ENCODE data around the gene C5AR2. TPM values are rescaled to one million over a fixed set of nuclear protein-coding genes. Genes with fewer than 3 reads are reported as not detected.
"Not testable (repeated sequence)": the region's sequence is repeated elsewhere in the genome, so short reads cannot be mapped to it uniquely, and the experiment has no call there.

The C5AR2 gene
- total and polyA plus RNA-seq, 4 donors = 0.61 to 2.8 (median 1.8) TPM

DNA sequence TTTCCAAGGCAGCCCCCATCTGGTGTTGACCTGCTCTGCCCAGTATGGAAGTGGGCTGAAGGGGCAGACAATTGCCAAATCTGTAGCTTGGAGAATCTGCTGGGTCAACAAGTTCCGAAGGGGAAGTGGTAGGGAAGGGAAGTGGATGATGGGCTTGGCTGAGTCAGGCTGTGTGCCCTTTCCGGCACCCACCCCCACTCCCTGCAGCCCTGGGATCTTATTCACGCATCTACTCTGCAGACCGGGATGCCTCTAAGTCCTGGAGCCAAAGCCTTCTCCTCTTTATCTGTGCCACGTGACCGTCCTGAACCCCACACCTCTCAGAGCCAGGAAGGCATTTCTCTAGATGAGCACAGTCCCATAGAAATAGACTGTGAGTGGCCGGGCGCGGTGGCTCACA, 7.5 kb upstream of the C5AR2 start:
- Histone ChIP-seq H3K27ac (ENCODE audit: low read depth in 1 of 2, low read length in 2 of 2) (peak overlapping the region; percentile 23 to 49), H3K4me3 (ENCODE audit: low read depth in 1 of 3, low read length in 3 of 3) (no peak overlapping the region), H3K36me3 (ENCODE audit: control insufficient read depth in 4 of 4, insufficient read depth in 3 of 4, low read depth in 1 of 4, low read length in 3 of 4) (no peaks in the 10 kb centered on the region), H3K4me1 (ENCODE audit: control insufficient read depth in 4 of 4, insufficient read depth in 4 of 4, low read length in 3 of 4) (no peaks in the 10 kb centered on the region), H3K9me3 (ENCODE audit: control insufficient read depth in 4 of 4, low read length in 3 of 4) (no peaks in the 10 kb centered on the region), H3K9ac (ENCODE audit: low read depth in 1 of 2, low read length in 2 of 2) (no peak overlapping the region), H3K27me3 (ENCODE audit: control insufficient read depth in 4 of 4, insufficient read depth in 4 of 4, low read length in 3 of 4) (no peaks in the 10 kb centered on the region)
- TF ChIP-seq RAD21 (IDR thresholded peaks at IDR 0.05) = peak in 1 of 2 donors; percentile 9
- TF ChIP-seq GABPA (IDR thresholded peaks at IDR 0.05 in 1 of 2, conservative IDR thresholded peaks at IDR 0.05 in 1 of 2) = no peak
- 64% methylated on average over 9 of the region's 9 CpGs for WGBS
- no peak for DNase-seq (ENCODE audit: low spot score)

DNA sequence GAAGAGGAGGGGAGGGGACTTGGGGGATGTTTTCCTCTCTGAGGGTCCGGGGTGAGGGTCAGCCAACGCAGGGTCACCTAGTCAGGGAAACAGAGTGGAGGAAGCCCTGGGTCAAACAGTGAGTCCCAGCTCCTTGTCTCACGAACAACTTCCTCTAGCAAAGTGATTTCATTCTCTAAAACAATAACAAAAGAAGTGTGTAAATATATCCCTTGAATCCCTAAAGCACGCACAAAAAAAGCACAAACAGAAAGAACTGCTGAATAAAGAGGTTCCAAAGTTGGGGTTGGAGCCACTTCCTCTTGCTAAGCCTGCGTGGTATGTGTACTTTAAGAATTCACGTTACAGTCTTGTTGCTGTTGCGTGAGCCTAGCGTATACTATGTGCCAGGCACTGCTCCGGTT, 1.5 kb upstream of the C5AR2 start:
- Histone ChIP-seq H3K4me3 (ENCODE audit: low read depth in 1 of 3, low read length in 3 of 3) (no peak overlapping the region), H3K27me3 (ENCODE audit: control insufficient read depth in 4 of 4, insufficient read depth in 4 of 4, low read length in 3 of 4) (no peaks in the 10 kb centered on the region), H3K27ac (ENCODE audit: low read depth in 1 of 2, low read length in 2 of 2) (peak overlapping the region; percentile 9 to 46), H3K4me1 (ENCODE audit: control insufficient read depth in 4 of 4, insufficient read depth in 4 of 4, low read length in 3 of 4) (no peaks in the 10 kb centered on the region), H3K36me3 (ENCODE audit: control insufficient read depth in 4 of 4, insufficient read depth in 3 of 4, low read depth in 1 of 4, low read length in 3 of 4) (no peaks in the 10 kb centered on the region), H3K9me3 (ENCODE audit: control insufficient read depth in 4 of 4, low read length in 3 of 4) (no peaks in the 10 kb centered on the region), H3K9ac (ENCODE audit: low read depth in 1 of 2, low read length in 2 of 2) (no peak overlapping the region)
- TF ChIP-seq RXRA (IDR thresholded peaks at IDR 0.05) (peak in 1 of 2 donors; percentile 4), NR2F2 (IDR thresholded peaks at IDR 0.05) (peak; percentile 89)
- TF ChIP-seq, protein P1, sequence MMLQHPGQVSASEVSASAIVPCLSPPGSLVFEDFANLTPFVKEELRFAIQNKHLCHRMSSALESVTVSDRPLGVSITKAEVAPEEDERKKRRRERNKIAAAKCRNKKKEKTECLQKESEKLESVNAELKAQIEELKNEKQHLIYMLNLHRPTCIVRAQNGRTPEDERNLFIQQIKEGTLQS (IDR thresholded peaks at IDR 0.05) = no peak
- 52% methylated on average over 9 of the region's 9 CpGs for WGBS
- no peak for DNase-seq (ENCODE audit: low spot score)

DNA sequence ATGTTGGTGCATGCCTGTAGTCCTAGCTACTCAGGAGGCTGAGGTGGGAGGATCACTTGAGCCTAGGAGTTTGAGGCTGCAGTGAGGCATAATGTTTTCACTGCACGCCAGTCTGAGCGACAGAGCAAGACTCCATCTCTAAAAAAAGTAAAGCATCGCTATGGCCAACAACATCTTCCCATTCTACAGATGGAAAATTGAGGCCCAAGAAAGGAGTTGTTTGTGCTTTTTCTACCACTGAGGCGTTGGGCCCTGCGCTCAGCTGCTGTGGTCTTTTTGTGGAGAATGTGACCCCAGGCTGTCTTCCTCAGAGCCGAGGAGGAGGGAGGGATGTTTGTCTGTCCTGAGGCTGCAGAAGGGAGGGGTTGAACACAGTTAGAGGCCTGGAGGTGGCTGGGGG, 485 bp upstream of the C5AR2 start:
- WGBS = 91% methylated on average over 6 of the region's 6 CpGs
- Histone ChIP-seq H3K4me1 (ENCODE audit: control insufficient read depth in 4 of 4, insufficient read depth in 4 of 4, low read length in 3 of 4) (no peaks in the 10 kb centered on the region), H3K27ac (ENCODE audit: low read depth in 1 of 2, low read length in 2 of 2) (peak overlapping the region in 1 of 2 donors; percentile 7), H3K4me3 (ENCODE audit: low read depth in 1 of 3, low read length in 3 of 3) (no peak overlapping the region), H3K27me3 (ENCODE audit: control insufficient read depth in 4 of 4, insufficient read depth in 4 of 4, low read length in 3 of 4) (no peaks in the 10 kb centered on the region), H3K9ac (ENCODE audit: low read depth in 1 of 2, low read length in 2 of 2) (no peak overlapping the region), H3K9me3 (ENCODE audit: control insufficient read depth in 4 of 4, low read length in 3 of 4) (no peaks in the 10 kb centered on the region), H3K36me3 (ENCODE audit: control insufficient read depth in 4 of 4, insufficient read depth in 3 of 4, low read depth in 1 of 4, low read length in 3 of 4) (no peaks in the 10 kb centered on the region)
- no peak for TF ChIP-seq SP1 (IDR thresholded peaks at IDR 0.05)
- no peak for TF ChIP-seq RAD21 (IDR thresholded peaks at IDR 0.05)
- DNase-seq (ENCODE audit: low spot score) = no peak

DNA sequence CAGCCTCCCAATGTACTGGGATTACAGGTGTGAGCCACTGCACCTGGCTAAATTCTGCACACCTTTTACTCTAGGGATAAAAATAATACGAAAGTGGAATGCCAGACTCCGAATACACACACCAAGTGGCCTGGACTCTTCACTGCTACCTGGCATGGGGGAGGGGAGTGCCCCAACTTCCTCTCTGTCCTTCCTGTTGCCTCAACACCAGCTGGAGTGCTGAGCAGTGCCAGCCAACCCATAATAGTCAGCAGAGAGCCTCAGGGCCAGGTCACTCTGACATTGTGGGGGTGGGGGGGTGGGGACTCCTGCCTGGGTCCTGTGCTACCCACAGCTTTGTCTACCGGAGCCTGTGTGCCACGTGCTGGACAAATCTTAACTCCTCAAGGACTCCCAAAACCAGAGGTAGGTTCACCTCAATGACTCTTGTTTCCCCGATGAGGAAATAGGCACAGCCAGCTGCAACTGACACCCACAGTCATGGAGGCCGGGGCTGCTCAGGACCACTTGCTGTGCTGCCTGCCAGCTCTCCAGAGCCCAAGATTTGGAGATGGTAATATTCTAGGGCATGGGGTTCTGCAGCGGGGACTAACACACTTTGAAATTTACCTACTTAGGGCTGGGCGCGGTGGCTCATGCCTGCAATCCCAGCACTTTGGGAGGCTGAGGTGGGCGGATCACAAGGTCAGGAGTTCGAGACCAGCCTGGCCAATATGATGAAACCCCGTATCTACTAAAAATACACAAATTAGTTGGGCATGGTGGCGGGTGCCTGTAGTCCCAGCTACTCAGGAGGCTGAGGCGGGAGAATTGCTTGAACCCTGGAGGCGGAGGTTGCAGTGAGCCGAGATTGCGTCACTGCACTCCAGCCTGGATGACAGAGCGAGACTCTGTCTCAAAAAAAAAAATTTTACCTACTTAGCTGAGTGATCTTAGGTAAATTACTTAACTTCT, 5.1 kb downstream of the C5AR2 start:
- WGBS = 77% methylated on average over 18 of the region's 18 CpGs
- H3K9me3 ChIP-seq (ENCODE audit: control insufficient read depth in 4 of 4, low read length in 3 of 4); H3K4me3 ChIP-seq (ENCODE audit: low read depth in 1 of 3, low read length in 3 of 3); H3K9ac ChIP-seq (ENCODE audit: low read depth in 1 of 2, low read length in 2 of 2); H3K27me3 ChIP-seq (ENCODE audit: control insufficient read depth in 4 of 4, insufficient read depth in 4 of 4, low read length in 3 of 4); H3K4me1 ChIP-seq (ENCODE audit: control insufficient read depth in 4 of 4, insufficient read depth in 4 of 4, low read length in 3 of 4); H3K36me3 ChIP-seq (ENCODE audit: control insufficient read depth in 4 of 4, insufficient read depth in 3 of 4, low read depth in 1 of 4, low read length in 3 of 4): not testable (repeated sequence)
- H3K27ac ChIP-seq (ENCODE audit: low read depth in 1 of 2, low read length in 2 of 2) = peak overlapping the region; percentile 20 to 46
- peak; percentile 59 for DNase-seq (ENCODE audit: low spot score)

Data from liver (tissue), 9 donors.